NB4 (cell line): ENCODE results near the gene YKT6.

ENCODE experiments used
- CTCF ChIP-seq: IDR thresholded peaks from one replicate; pipeline ENCODE4 v1.5.1; 2012; ENCODE audit warnings: low read depth, low read length
- POLR2A ChIP-seq: IDR thresholded peaks from 2 replicates; pipeline ENCODE4 v1.6.1; 2011; ENCODE audit warnings: mild to moderate bottlenecking; ENCODE audit not compliant: insufficient read length; ENCODE audit errors: extremely low read depth

DNA sequence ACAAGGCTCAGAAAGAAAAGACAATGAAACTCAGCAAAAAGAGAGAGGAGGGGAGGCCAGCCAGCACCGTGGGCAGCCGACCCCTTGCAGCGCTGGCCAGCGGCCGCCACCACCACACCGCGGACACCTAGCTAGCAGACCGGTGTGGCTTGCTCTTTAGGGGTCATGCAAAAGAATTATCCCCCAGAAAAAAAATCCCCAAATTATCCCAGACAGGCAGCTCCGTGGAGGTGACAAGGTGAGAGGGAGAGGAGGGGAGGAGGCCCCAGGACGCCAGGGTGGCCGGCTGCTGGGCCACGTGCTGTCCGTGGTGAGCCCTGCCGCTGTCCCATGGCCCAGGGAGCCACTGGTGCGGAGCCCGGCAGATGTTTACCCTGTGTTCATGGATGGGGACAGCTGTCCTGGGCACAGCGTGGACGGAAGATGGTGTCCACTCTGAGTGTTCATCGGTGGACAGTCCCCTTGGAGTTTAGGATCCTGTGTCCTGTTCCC lies 16.5 kb downstream of the YKT6 start:
- no peak for TF ChIP-seq POLR2A
- TF ChIP-seq CTCF: no peak
